Measurements from ENCODE around the gene EEF1G.
A peak's percentile ranks its signal among the peaks of the same experiment; 100 is the strongest.

Gene EEF1G

DNA sequence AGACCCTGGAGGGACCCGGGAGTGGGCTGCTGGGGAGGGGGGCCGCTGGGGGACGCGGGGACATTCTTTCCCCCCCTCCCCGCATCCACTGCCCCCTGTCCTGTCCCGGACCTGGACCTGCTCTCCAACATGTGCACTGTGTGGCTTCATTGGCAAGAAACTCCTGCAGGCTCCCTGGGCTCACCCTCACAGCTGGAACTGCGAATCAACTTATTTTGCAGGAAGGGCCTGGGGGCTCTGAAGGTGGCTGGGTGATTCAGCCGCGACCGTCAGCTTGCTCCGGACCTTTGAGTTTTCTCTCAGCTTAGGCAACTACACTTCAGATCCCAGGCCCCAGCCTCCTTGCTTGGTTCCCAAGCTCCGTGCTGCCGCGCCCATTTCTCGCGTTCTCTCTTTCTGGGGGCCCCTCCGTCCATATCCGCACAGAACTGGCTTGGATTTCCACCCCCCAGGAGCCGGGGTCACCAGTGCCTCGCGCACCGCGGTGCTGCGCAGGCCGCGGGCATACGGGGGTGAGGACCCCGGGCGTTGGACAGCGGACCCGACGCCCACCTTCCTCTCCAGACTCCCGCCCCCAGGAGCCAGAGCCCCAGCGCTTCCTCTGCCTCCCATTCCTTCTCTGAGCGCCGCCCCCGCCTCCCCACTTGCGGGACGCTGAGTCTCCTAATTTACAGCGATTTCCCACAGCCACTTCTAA lies 26.6 kb downstream of the EEF1G start:
- no peak overlapping the region for H3K27ac ChIP-seq (ENCODE audit: low read length)
- peaks cover 1% of the 10 kb centered on the region; the same call in 1 of the 2 replicates for H3K4me1 ChIP-seq (ENCODE audit: control insufficient read depth, insufficient read depth, low read length)
- WGBS (ENCODE audit: insufficient coverage, insufficient read length) = no CpG with 5 or more reads among the region's 40 CpGs
- no peaks in the 10 kb centered on the region for H3K36me3 ChIP-seq (ENCODE audit: control insufficient read depth, insufficient read depth, low read length)
- peaks cover 38% of the 10 kb centered on the region for H3K27me3 ChIP-seq (ENCODE audit: control insufficient read depth, insufficient read depth, low read length)
- no peak for DNase-seq (ENCODE audit: low read depth, low spot score)
- H3K9me3 ChIP-seq (ENCODE audit: control insufficient read depth, insufficient read depth, low read length) = no peaks in the 10 kb centered on the region
- H3K4me3 ChIP-seq (ENCODE audit: low read length) = peak overlapping the region; percentile 59

DNA sequence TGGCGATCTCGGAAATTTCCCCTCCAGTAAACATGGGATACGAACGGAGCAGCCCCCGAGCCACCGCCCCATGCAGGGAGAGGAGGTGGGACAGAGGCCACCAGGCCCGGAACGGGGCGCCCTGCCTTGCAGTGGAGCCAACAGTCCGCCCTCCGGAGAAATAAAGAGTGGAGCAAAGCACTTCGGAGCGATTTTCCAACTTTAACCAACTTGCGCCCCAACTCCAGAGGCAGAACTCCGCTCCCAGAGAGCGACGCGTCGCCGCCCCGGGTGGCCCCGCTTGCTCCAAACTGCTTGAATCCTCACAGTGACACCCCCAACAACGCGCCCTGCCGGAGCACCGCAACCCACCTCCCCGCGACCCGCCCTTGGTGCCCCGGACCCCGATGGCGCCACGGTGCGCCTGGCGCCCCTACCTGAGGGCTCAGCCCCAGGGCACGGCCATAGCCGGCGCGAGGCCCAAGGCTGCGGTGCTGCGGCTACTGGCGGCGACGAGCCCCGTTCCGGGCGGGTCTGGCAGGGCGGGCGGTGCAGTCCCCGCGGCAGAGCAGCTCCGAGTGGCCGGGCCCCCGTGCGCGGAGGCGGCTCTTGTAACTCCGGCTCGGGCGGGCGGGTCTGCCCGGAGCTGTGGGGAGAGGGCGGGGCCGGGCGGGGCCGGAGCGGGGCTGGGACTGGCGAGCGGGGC lies 27.3 kb downstream of the EEF1G start, which contains the start of gene AHNAK:
Gene AHNAK, minus strand, starts transcription at position 563 of the 685 bp plus-strand sequence. CDS start 10,708 bp downstream, outside the sequence.
- Histone ChIP-seq H3K4me1 (ENCODE audit: control insufficient read depth, insufficient read depth, low read length) (0 out of 2 replicates have a peak, but pooled peaks cover 1% of the 10 kb centered on the region), H3K36me3 (ENCODE audit: control insufficient read depth, insufficient read depth, low read length) (no peaks in the 10 kb centered on the region), H3K9me3 (ENCODE audit: control insufficient read depth, insufficient read depth, low read length) (no peaks in the 10 kb centered on the region), H3K27ac (ENCODE audit: low read length) (no peak within 1 kb of the TSS), H3K27me3 (ENCODE audit: control insufficient read depth, insufficient read depth, low read length) (peaks cover 38% of the 10 kb centered on the region), H3K4me3 (ENCODE audit: low read length) (peak within 1 kb of the TSS; percentile 59)
- WGBS (ENCODE audit: insufficient coverage, insufficient read length) = no CpG with 5 or more reads among the region's 69 CpGs
- no peak for DNase-seq (ENCODE audit: low read depth, low spot score)

DNA sequence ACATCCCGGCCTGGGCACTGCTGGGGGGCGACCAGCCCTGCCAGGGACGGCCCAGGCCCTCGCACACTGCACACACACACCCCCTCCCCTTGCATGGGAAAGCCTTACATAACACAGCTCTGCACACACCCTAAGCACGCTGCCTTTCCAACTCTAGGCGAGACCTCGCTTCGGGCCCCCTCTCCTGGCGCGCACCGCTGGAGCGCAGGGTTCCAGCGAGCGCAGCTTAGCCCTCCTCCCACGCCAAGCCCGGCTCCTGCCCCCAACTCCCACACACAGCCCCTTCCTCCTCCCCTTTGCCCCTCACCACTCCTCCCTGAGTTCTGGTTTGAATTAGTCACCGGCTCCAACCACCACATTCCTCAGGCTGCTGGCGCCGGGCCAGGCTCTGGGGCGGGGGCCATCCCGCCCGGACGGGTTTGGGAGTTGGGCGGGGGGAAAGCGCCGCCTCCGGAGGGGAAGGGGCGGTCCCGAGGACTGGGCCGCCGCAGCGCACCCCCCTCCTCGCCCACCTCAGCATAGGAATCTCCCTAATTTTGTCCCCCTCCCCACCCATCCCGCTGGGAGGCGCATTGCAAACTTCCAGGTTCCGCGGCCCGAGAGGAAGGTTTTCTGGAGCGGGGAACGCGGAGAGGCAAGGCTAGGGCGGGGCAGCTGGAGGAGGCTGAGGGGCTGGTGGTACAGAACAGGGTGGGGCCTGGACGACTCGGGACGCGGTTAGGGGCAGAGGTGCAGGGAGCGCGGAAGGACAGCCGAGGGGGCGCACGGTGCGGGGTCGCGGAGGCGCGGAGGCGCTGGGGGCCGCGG lies 28.1 kb downstream of the EEF1G start:
- no CpG with 5 or more reads among the region's 59 CpGs for WGBS (ENCODE audit: insufficient coverage, insufficient read length)
- no peak for DNase-seq (ENCODE audit: low read depth, low spot score)
- peak overlapping the region; percentile 59; the same call in 1 of the 2 replicates for H3K4me3 ChIP-seq (ENCODE audit: low read length)
- no peak overlapping the region for H3K27ac ChIP-seq (ENCODE audit: low read length)
- peaks cover 38% of the 10 kb centered on the region for H3K27me3 ChIP-seq (ENCODE audit: control insufficient read depth, insufficient read depth, low read length)
- H3K9me3 ChIP-seq (ENCODE audit: control insufficient read depth, insufficient read depth, low read length) = no peaks in the 10 kb centered on the region
- no peaks in the 10 kb centered on the region for H3K36me3 ChIP-seq (ENCODE audit: control insufficient read depth, insufficient read depth, low read length)
- 0 out of 2 replicates have a peak, but pooled peaks cover 1% of the 10 kb centered on the region for H3K4me1 ChIP-seq (ENCODE audit: control insufficient read depth, insufficient read depth, low read length)

DNA sequence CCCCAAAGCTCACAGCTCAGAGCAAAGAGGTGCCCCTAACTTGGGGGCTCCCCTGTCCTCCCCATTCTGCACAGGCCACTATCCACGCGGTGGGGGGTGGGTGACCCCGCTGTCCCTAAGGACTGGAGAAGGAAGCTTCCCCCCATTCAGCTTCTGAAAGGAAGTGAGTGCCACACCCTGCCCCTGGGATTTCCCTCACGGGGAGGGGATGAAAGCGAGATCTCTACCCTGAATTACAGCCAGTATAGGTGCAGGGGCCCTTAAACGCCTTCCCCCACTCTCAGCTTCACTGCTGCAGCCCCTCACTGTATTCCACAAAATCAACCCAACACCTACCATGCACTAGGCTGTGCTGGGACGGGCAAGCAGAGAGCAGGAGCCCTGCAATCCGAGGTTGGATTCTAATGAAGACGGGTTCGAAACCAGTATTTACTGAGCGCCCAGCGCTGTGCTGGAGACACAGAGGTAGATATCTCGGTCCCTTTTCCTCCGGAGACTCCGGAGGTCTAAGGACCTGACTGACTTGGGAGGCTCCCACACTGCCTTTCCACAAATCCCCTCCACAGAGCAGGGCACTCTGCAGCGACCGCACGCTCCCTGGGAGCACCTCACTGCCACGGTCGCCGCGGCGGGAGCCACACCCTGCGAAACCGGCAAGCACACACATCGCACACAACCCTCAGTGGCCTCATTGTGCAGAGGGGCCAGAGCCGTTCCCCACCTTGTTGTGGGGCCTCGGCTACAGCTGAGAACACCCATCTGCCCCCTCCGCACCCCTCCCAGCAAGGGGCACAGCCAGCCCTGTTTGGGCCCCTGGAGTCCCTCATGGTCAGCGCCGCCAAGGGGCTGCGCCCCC lies 28.9 kb downstream of the EEF1G start:
- 0 out of 2 replicates have a peak, but pooled peaks cover 1% of the 10 kb centered on the region for H3K4me1 ChIP-seq (ENCODE audit: control insufficient read depth, insufficient read depth, low read length)
- DNase-seq (ENCODE audit: low read depth, low spot score) = no peak
- H3K9me3 ChIP-seq (ENCODE audit: control insufficient read depth, insufficient read depth, low read length) = no peaks in the 10 kb centered on the region
- H3K27ac ChIP-seq (ENCODE audit: low read length) = no peak overlapping the region
- peaks cover 38% of the 10 kb centered on the region for H3K27me3 ChIP-seq (ENCODE audit: control insufficient read depth, insufficient read depth, low read length)
- WGBS (ENCODE audit: insufficient coverage, insufficient read length) = no CpG with 5 or more reads among the region's 32 CpGs
- peak overlapping the region; percentile 59; the same call in 1 of the 2 replicates for H3K4me3 ChIP-seq (ENCODE audit: low read length)
- no peaks in the 10 kb centered on the region for H3K36me3 ChIP-seq (ENCODE audit: control insufficient read depth, insufficient read depth, low read length)

DNA sequence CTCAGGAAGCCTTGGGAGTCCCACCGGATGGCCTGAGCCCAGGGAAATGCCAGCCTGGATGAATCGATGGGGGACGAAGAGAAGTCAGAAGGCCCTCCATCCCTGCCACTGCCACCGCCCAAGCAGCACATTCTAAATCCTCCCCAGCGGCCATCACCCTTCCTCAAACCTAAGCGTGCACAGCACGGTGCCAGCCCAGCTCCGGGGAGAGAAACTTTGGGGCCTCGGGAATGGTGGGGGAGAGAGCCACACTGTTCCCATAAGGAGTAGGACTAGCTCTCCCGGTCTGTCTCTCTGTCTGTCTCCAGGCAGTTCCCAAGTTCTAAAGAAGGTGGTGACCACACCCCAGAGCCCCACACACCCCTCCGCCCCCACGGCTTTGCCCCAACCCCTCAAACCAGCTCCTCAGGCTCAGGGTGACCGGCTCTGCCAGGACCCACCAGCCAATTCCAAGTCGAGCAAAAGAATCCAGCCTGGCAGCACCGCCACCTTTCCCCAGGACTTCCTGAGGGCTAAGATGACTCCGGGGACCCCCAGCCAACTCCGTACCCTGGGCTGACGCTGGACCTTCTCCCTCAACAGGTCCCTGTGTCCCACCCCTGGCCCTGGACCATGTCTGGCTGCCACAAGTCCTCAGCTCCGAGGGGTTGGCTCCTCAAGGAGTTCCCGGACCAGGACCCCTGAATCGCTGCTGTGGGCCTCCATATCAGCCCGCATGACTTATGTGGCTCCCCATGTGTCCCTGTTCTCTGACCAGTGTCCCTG lies 29.8 kb downstream of the EEF1G start:
- Histone ChIP-seq H3K4me1 (ENCODE audit: control insufficient read depth, insufficient read depth, low read length) (0 out of 2 replicates have a peak, but pooled peaks cover 1% of the 10 kb centered on the region), H3K36me3 (ENCODE audit: control insufficient read depth, insufficient read depth, low read length) (no peaks in the 10 kb centered on the region), H3K27me3 (ENCODE audit: control insufficient read depth, insufficient read depth, low read length) (peaks cover 38% of the 10 kb centered on the region), H3K27ac (ENCODE audit: low read length) (no peak overlapping the region), H3K4me3 (ENCODE audit: low read length) (no peak overlapping the region), H3K9me3 (ENCODE audit: control insufficient read depth, insufficient read depth, low read length) (no peaks in the 10 kb centered on the region)
- no CpG with 5 or more reads among the region's 22 CpGs for WGBS (ENCODE audit: insufficient coverage, insufficient read length)
- no peak for DNase-seq (ENCODE audit: low read depth, low spot score)

DNA sequence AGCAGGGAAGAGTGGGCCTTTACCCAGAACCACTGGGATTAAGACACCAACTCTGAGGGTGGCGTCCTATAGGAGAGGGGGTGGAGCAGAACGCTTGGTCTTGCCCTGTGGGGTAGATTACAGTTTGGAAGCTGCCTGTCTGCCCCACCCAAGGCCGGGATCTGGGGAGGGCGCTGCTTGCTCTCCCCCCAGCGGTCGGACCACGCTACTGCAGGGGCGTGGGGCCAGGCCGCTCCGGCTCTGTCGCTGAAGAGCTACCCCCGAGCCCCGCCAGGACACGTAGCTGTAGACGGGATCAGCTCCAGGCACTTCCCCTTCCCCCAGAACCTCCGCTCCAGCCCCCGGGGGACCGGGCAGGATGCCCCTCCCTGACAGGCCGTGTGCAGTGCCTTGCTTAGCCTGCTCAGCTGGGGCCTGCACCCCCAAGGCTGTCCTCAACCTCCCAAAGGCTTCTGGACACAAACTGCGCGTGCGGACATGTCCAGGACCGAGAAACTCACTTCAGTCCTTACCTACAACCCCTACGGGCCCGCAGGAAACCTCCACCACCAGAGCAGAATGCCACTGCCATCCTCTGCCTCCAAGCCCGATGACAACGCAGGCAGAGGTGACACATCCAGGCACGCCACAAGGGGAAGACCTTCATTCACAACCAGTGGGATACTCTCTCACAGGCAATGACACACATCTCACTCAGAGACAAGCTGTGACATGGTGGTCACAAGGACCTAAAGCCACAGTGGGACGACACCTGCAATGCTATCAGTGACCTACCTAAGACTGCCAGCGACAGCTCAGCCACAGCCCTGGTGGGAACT lies 30.7 kb downstream of the EEF1G start:
- Histone ChIP-seq H3K27ac (ENCODE audit: low read length) (no peak overlapping the region), H3K36me3 (ENCODE audit: control insufficient read depth, insufficient read depth, low read length) (no peaks in the 10 kb centered on the region), H3K9me3 (ENCODE audit: control insufficient read depth, insufficient read depth, low read length) (no peaks in the 10 kb centered on the region), H3K4me3 (ENCODE audit: low read length) (no peak overlapping the region), H3K4me1 (ENCODE audit: control insufficient read depth, insufficient read depth, low read length) (0 out of 2 replicates have a peak, but pooled peaks cover 3% of the 10 kb centered on the region), H3K27me3 (ENCODE audit: control insufficient read depth, insufficient read depth, low read length) (peaks cover 36% of the 10 kb centered on the region)
- no CpG with 5 or more reads among the region's 30 CpGs for WGBS (ENCODE audit: insufficient coverage, insufficient read length)
- no peak for DNase-seq (ENCODE audit: low read depth, low spot score)

DNA sequence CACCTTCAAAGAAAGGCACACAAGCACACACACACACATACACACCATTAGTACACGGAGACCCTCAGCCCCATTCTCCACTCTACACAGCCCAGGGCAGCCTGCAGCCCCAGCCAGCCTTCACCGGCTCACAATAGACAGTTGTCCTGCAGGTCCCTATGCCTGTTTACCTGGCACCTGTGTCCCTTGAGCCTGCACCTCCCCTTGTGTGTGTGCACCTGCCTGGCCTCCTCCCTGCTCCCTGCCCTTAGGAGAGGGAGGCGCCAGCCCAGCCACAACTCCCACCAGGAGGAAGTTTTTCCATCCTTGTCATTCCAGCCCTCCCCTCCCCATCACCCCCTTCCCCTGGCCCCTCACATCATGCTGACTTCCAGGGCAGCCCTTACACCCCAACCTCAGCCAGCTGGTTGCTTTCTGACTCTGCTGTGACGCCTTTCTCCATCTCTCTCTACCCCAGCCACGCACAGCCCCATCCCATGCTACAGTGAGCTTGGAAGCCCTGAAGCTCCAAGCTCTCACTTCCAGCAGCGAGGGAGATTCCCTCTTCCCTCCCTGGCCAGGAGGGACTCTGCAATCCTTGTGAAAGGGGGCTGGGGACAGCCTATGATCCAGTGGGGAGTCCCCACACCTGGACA lies 31.5 kb downstream of the EEF1G start:
- Histone ChIP-seq H3K36me3 (ENCODE audit: control insufficient read depth, insufficient read depth, low read length) (no peaks in the 10 kb centered on the region), H3K9me3 (ENCODE audit: control insufficient read depth, insufficient read depth, low read length) (no peaks in the 10 kb centered on the region), H3K4me3 (ENCODE audit: low read length) (no peak overlapping the region), H3K27ac (ENCODE audit: low read length) (no peak overlapping the region), H3K4me1 (ENCODE audit: control insufficient read depth, insufficient read depth, low read length) (0 out of 2 replicates have a peak, but pooled peaks cover 3% of the 10 kb centered on the region), H3K27me3 (ENCODE audit: control insufficient read depth, insufficient read depth, low read length) (peaks cover 28% of the 10 kb centered on the region)
- no CpG with 5 or more reads among the region's 6 CpGs for whole genome bisulfite sequencing (ENCODE audit: insufficient coverage, insufficient read length)
- DNase-seq (ENCODE audit: low read depth, low spot score) = no peak

DNA sequence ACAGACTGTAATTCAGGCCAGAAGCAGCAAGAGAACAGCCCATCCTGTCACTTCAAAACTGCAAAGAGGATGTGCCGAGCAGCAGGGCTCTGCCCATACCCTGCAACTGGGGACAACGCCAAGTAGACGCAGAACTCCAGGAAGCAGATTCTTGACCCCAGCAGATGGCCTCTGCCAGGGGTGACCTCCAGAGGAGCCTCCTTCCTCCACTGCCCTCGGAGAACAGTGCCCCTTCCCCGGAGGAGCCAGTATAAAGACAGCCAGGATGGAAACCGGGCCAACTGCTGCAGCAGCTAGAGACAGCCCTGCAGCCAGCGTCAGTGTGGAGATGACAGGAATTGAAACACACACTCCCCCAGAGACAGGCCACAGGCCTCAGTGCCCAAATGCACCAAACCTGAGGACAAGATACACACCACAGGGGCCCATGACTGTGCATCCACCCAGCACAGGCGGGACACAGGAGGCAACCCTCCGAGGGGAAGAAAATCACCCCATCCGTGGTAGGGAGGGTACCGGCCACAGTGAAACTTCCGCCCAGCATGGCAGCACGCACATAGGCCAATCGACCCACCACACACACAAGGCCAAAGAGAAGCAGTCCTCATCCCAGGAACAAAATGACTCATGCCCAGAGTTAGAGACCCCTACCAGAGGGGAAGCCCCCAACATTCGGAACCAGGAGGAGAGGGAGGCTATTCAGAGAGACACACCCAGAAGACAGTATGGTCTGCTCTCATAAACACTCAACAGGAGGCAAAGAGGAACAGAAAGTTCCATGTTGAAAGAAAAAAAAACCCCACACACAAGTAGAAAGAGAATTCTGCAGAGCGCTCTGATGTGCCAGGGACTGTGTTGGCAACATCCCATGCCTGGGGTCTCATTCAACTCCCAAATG lies 32.6 kb downstream of the EEF1G start:
- WGBS (ENCODE audit: insufficient coverage, insufficient read length) = no CpG with 5 or more reads among the region's 16 CpGs
- H3K4me1 ChIP-seq (ENCODE audit: control insufficient read depth, insufficient read depth, low read length) = peaks cover 3% of the 10 kb centered on the region; the same call in 1 of the 2 replicates

More for the DNA sequence above, 32.6 kb downstream of the EEF1G start:
- no peaks in the 10 kb centered on the region for H3K9me3 ChIP-seq (ENCODE audit: control insufficient read depth, insufficient read depth, low read length)
- H3K27ac ChIP-seq (ENCODE audit: low read length) = no peak overlapping the region
- DNase-seq (ENCODE audit: low read depth, low spot score) = no peak
- no peaks in the 10 kb centered on the region for H3K36me3 ChIP-seq (ENCODE audit: control insufficient read depth, insufficient read depth, low read length)
- no peak overlapping the region for H3K4me3 ChIP-seq (ENCODE audit: low read length)
- peaks cover 25% of the 10 kb centered on the region for H3K27me3 ChIP-seq (ENCODE audit: control insufficient read depth, insufficient read depth, low read length)
